AG09319 (cell line): ENCODE data around the gene ACTR5.
A peak's percentile ranks its signal among the peaks of the same experiment; 100 is the strongest.

ENCODE experiments used
- DNase-seq: peaks from one replicate; pipeline ENCODE4 v3.0.0-alpha.2; 2010; ENCODE audit warnings: low read depth; ENCODE audit errors: extremely low read depth
- TF ChIP-seq, protein P1 (sequence below): IDR thresholded peaks from 2 replicates; pipeline ENCODE4 v1.5.1; 2011; ENCODE audit warnings: low read depth, mild to moderate bottlenecking, inconsistent platforms, low read length, moderate library complexity

ACTR5 gene

GRCh38 chr20:38745757-38746156, 2.5 kb upstream of the ACTR5 start:
- TF ChIP-seq, protein P1, sequence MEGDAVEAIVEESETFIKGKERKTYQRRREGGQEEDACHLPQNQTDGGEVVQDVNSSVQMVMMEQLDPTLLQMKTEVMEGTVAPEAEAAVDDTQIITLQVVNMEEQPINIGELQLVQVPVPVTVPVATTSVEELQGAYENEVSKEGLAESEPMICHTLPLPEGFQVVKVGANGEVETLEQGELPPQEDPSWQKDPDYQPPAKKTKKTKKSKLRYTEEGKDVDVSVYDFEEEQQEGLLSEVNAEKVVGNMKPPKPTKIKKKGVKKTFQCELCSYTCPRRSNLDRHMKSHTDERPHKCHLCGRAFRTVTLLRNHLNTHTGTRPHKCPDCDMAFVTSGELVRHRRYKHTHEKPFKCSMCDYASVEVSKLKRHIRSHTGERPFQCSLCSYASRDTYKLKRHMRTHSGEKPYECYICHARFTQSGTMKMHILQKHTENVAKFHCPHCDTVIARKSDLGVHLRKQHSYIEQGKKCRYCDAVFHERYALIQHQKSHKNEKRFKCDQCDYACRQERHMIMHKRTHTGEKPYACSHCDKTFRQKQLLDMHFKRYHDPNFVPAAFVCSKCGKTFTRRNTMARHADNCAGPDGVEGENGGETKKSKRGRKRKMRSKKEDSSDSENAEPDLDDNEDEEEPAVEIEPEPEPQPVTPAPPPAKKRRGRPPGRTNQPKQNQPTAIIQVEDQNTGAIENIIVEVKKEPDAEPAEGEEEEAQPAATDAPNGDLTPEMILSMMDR, result no peak

GRCh38 chr20:38747495-38748096, 664 bp upstream of the ACTR5 start:
- TF ChIP-seq, protein P1, result no peak
- no peak for DNase-seq

More at GRCh38 chr20:38745757-38746156, 2.5 kb upstream of the ACTR5 start:
- DNase-seq, result no peak

DNA sequence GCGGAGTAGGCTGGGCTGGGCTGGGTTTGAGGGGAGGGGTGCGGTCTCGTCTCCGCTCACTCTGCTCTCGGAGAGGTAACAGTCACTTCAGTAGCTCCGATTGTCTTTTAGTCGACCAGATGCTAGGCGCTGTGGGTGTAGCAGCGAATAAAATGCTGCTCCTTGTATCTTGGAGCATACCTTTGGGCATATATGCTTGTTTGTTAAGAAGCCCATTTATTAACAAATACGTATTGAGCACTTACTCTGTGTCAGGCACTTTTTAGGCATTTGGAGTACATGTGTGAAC, 545 bp downstream of the ACTR5 start:
- DNase-seq, result no peak
- TF ChIP-seq, protein P1, result no peak

DNA sequence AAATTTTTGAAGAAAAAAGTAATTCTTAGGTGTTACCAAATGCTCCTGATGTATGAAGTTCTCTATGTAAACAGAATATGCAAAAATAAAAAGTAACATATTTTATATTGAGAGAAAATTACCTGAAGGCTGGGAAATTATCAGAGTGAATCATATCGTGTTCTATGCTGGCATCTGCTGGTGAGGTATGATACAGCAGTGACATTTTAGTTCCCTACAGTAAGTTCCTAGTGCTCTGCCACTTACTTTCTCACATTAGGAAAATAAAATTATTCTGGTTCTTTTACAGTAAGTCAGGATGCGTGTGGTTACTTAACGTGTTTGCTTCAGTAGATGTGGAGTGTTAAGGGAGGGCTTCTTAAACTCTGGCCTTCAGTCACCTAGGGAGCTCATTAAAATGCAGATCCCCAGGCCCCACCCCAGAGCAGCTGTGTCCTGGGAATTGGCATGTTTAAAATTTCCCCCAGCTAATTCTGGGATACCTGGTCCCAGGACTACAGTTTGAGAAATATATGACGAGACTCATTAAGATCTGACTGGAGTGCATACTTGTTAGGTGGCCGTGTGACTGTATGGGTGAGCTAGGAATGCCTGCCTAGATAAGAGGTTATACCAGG, 3.2 kb downstream of the ACTR5 start:
- DNase-seq, result no peak
- TF ChIP-seq, protein P1, result peak; percentile 63

DNA sequence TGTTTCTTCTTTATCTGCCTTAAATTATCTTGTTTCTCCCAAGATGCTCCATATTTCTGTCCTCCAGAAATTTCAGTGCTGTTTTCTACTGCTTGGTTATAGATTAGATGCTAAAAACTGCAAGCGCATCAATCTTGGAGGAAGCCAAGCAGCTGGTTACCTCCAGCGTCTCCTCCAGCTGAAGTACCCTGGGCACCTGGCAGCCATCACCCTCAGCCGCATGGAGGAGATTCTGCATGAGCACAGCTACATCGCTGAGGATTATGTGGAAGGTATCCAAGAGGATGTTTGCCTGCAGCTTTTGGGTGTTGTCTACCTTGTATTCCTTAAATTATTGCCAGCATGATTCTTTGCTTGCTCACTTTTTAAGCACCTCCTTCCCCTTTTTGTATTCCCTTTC, 3.8 kb downstream of the ACTR5 start:
- DNase-seq, result no peak

GRCh38 chr20:38754924-38755323, 6.7 kb downstream of the ACTR5 start:
- TF ChIP-seq, protein P1, result no peak
- no peak for DNase-seq

More for the DNA sequence above, 3.8 kb downstream of the ACTR5 start:
- TF ChIP-seq, protein P1, result no peak

DNA sequence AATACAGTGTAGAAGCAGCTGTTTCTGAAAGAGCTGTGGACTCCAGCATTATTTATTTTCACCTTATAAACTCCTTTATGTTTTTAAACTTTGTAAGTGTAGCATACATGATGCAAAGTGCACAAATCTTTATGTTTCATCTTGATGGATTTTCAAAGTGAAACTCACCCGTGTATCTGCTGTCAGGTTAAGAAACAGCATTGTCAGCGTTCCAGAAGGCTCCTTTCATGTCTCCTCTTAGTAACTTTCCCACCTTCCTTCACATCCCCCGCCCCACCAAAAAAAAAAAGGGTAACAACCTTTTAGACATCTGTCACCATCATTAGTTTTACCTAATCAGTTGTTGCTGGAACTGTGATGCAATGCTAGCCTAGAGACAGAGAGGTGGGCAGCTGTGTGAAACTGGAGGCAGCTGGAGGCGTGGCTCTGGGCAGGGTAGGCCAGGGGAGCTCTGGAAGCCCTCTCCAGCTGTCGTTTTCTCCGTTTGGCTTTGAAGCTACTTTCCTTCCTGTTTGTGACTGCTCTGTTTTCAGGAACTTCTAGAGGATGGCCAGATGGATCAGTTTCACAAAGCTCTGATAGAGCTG, 7.2 kb downstream of the ACTR5 start:
- TF ChIP-seq, protein P1, result no peak
- no peak for DNase-seq
